CD14-positive monocyte (primary cell): ENCODE data around the gene BCL3. TPM values are rescaled to one million over a fixed set of nuclear protein-coding genes. Genes with fewer than 3 reads are reported as not detected.
A peak's percentile ranks its signal among the peaks of the same experiment; 100 is the strongest.

Experiments
- DNase-seq, 3 donors: peaks; one replicate each; pipeline ENCODE4 v3.0.0-alpha.2; 2011 to 2022
- H2AFZ ChIP-seq: 2 replicates; pipeline ENCODE4 v1.6.0; 2012; ENCODE audit warnings: mild to moderate bottlenecking, low read depth, low read length, inconsistent platforms; ENCODE audit not compliant: insufficient read depth, poor library complexity, severe bottlenecking
- H3K27ac ChIP-seq, 2 donors: 1 replicate in 1 of 2; 2 replicates in 1 of 2; pipeline ENCODE4 v1.5.1; 2012 to 2013; ENCODE audit warnings: low read length in 2 of 2, control low read depth in 1 of 2, inconsistent platforms in 1 of 2, low read depth in 1 of 2, mild to moderate bottlenecking in 1 of 2
- H3K27me3 ChIP-seq, 2 donors: one replicate each; pipeline versions ENCODE4 v1.6.0 to v1.6.1; 2011 to 2013; ENCODE audit warnings: low read length in 2 of 2; ENCODE audit not compliant: control insufficient read depth in 2 of 2, insufficient read depth in 2 of 2
- H3K36me3 ChIP-seq, 2 donors: replicated peaks in 1 of 2; 1 replicate in 1 of 2; 2 replicates in 1 of 2; pipeline versions ENCODE4 v1.5.1 to v1.6.1; 2012 to 2013; ENCODE audit warnings: low read length in 2 of 2, control low read depth in 1 of 2, inconsistent platforms in 1 of 2, mild to moderate bottlenecking in 1 of 2; ENCODE audit not compliant: insufficient read depth in 2 of 2, control insufficient read depth in 1 of 2
- H3K4me1 ChIP-seq, 2 donors: 1 replicate in 1 of 2; 2 replicates in 1 of 2; pipeline versions ENCODE4 v1.5.1 to v1.6.1; 2012 to 2013; ENCODE audit warnings: low read length in 2 of 2, control low read depth in 1 of 2, inconsistent platforms in 1 of 2, mild to moderate bottlenecking in 1 of 2, moderate library complexity in 1 of 2; ENCODE audit not compliant: insufficient read depth in 2 of 2, control insufficient read depth in 1 of 2
- H3K4me2 ChIP-seq: replicated peaks from 2 replicates; pipeline ENCODE3; 2012; ENCODE audit warnings: low read length, moderate library complexity, mild to moderate bottlenecking; ENCODE audit not compliant: poor library complexity, severe bottlenecking; ENCODE audit errors: extremely low read depth
- H3K4me3 ChIP-seq, 3 experiments: fragments of 200-600 bp in 1 of 3; sonication (generic) in 1 of 3; replicated peaks in 1 of 3; 1 replicate in 2 of 3; 2 replicates in 1 of 3; pipeline ENCODE4 v1.5.1; 2011 to 2013; ENCODE audit warnings: low read length in 3 of 3, mild to moderate bottlenecking in 3 of 3, control low read depth in 2 of 3, low read depth in 2 of 3, inconsistent platforms in 1 of 3, moderate library complexity in 1 of 3
- H3K79me2 ChIP-seq: 2 replicates; pipeline ENCODE4 v1.6.0; 2012; ENCODE audit warnings: mild to moderate bottlenecking, control low read depth, inconsistent platforms, low read length, moderate library complexity; ENCODE audit not compliant: insufficient read depth
- H3K9ac ChIP-seq: 2 replicates; pipeline ENCODE4 v1.6.0; 2017; ENCODE audit warnings: low read length, mild to moderate bottlenecking; ENCODE audit not compliant: insufficient read depth, poor library complexity, severe bottlenecking
- H3K9me3 ChIP-seq, 2 donors: replicated peaks in 1 of 2; 1 replicate in 1 of 2; 2 replicates in 1 of 2; pipeline versions ENCODE4 v1.5.1 to v1.6.1; 2012 to 2013; ENCODE audit warnings: low read length in 2 of 2, control low read depth in 1 of 2; ENCODE audit not compliant: control insufficient read depth in 1 of 2, insufficient read depth in 1 of 2
- H4K20me1 ChIP-seq: 2 replicates; pipeline ENCODE4 v1.6.0; 2012; ENCODE audit warnings: mild to moderate bottlenecking, low read length, control low read depth, moderate library complexity; ENCODE audit not compliant: insufficient read depth
- H3K27ac Mint-ChIP-seq, 7 donors: one replicate each; pipeline ENCODE4 v1.8.0; 2020; ENCODE audit warnings: mild to moderate bottlenecking in 7 of 7, mixed read lengths in 7 of 7, moderate library complexity in 6 of 7, inconsistent platforms in 2 of 7
- H3K27me3 Mint-ChIP-seq, 3 donors: one replicate each; pipeline ENCODE4 v1.8.0; 2021 to 2022; ENCODE audit warnings: low read depth in 3 of 3, mild to moderate bottlenecking in 3 of 3, mixed read lengths in 3 of 3, moderate library complexity in 3 of 3, inconsistent platforms in 1 of 3
- H3K36me3 Mint-ChIP-seq, 2 donors: one replicate each; pipeline ENCODE4 v1.8.0; 2020; ENCODE audit warnings: mixed read lengths in 2 of 2, inconsistent platforms in 1 of 2, mild to moderate bottlenecking in 1 of 2
- H3K4me1 Mint-ChIP-seq: one replicate; pipeline ENCODE4 v1.8.0; 2020; ENCODE audit warnings: mild to moderate bottlenecking, mixed read lengths
- H3K4me3 Mint-ChIP-seq, 2 donors: one replicate each; pipeline ENCODE4 v1.8.0; 2020; ENCODE audit warnings: mild to moderate bottlenecking in 2 of 2, mixed read lengths in 2 of 2, moderate library complexity in 1 of 2
- H3K9me3 Mint-ChIP-seq, 7 donors: one replicate each; pipeline ENCODE4 v1.8.0; 2020 to 2022; ENCODE audit warnings: mixed read lengths in 7 of 7, mild to moderate bottlenecking in 6 of 7, moderate library complexity in 6 of 7, inconsistent platforms in 2 of 7
- WGBS: methylation state at CpG from one replicate; pipeline ENCODE4 v1.1.5; 2013; ENCODE audit warnings: missing lambda C conversion rate; ENCODE audit not compliant: insufficient coverage; 5-methylcytosine and 5-hydroxymethylcytosine counted together
- intact Hi-C, 2 donors: fragments of 100-400 bp; cut with micrococcal nuclease; formaldehyde crosslinking; loops; one replicate each; pipeline versions ENCODE4 v1.15.0 to v1.15.1; 2023
- polyA plus RNA-seq, 3 donors: library from polyadenylated mRNA; depleted of rRNA in 1 of 3; unstranded in 2 of 3; stranded (reverse) in 1 of 3; fragments of 300-500 nt in 2 of 3; fragments of >200 nt in 1 of 3; fragmentation: Illumina TruSeq in 2 of 3; gene quantifications; 1 replicate in 2 of 3; 2 replicates in 1 of 3; pipeline ENCODE4 v1.2.3, GENCODE V29; 2012 to 2021
- TF ChIP-seq, protein P1 (sequence below): fragments of 200-600 bp; IDR thresholded peaks from one replicate; pipeline ENCODE4 v1.8.0; 2022; ENCODE audit warnings: antibody characterized with exemption, mild to moderate bottlenecking

BCL3 gene
- polyA plus RNA-seq, 3 donors: 18.7 to 160 (median 23.1) TPM

DNA sequence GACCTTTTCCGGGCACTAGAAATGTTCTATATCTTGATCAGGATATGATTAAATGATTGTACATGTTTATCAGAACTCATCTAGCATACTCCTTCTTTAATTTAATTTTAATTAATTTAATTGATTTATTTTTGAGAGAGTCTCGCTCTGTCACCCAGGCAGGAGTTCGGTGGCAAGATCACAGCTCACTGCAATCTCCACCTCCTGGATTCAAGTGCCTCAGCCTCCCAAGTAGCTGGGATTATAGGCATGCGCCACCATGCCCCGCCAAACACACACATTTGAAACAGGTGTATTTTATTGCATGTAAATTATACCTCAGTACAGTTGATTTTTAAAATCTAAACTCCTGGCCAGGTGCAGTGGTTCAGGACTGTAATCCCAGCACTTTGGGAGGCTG lies 17.4 kb upstream of the BCL3 start:
- intact Hi-C loops: loop anchor here in 1 of 2 donors (5.0 kb wide), 1 partner anchor 39 kb away; no protein-coding TSS in a partner anchor
- Histone ChIP-seq H2AFZ (no peak overlapping the region), H3K79me2 (no peaks in the 10 kb centered on the region), H3K36me3 (no peaks in the 10 kb centered on the region), H3K4me1 (peaks cover 26 to 44% of the 10 kb centered on the region in 2 donors), H3K9me3 (no peaks in the 10 kb centered on the region), H3K4me3 (no peak overlapping the region), H3K9ac (no peak overlapping the region), H3K4me2 (no peak overlapping the region), H3K27me3 (no peaks in the 10 kb centered on the region), H4K20me1 (no peaks in the 10 kb centered on the region), H3K27ac (no peak overlapping the region)
- Mint-ChIP-seq H3K36me3 (peaks cover 0 to 2% of the 10 kb centered on the region in 2 donors), H3K27ac (no peak overlapping the region), H3K4me3 (no peak overlapping the region), H3K4me1 (peaks cover 45% of the 10 kb centered on the region), H3K27me3 (peaks cover 2 to 5% (median 3%) of the 10 kb centered on the region in 3 donors), H3K9me3 (peaks cover 0 to 5% (median 0%) of the 10 kb centered on the region in 7 donors)
- no CpG with 5 or more reads among the region's 5 CpGs for WGBS
- no peak for DNase-seq
- TF ChIP-seq, protein P1, sequence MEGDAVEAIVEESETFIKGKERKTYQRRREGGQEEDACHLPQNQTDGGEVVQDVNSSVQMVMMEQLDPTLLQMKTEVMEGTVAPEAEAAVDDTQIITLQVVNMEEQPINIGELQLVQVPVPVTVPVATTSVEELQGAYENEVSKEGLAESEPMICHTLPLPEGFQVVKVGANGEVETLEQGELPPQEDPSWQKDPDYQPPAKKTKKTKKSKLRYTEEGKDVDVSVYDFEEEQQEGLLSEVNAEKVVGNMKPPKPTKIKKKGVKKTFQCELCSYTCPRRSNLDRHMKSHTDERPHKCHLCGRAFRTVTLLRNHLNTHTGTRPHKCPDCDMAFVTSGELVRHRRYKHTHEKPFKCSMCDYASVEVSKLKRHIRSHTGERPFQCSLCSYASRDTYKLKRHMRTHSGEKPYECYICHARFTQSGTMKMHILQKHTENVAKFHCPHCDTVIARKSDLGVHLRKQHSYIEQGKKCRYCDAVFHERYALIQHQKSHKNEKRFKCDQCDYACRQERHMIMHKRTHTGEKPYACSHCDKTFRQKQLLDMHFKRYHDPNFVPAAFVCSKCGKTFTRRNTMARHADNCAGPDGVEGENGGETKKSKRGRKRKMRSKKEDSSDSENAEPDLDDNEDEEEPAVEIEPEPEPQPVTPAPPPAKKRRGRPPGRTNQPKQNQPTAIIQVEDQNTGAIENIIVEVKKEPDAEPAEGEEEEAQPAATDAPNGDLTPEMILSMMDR: no peak

DNA sequence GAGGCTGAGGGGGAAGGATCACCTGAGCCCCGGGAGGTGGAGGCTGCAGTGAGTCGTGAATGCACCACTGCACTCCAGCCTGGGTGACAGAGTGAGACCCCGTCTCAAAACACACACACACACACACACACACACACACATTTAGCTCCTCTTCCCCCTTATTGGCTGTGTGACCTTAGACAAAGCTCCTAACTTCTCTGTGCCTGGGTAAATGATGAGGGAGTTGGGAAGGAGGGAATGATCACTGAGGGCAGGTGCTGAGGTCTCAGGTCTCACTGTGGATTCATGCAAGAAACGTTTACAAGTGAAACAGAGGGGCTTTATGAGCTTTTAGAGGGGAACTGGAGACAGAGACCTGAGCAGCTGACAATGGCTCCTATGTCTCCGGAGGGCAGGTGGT lies 16.9 kb upstream of the BCL3 start:
- H3K4me1 Mint-ChIP-seq: peaks cover 46% of the 10 kb centered on the region
- Histone ChIP-seq H3K4me3 (no peak overlapping the region), H3K9me3 (no peaks in the 10 kb centered on the region), H3K27ac (no peak overlapping the region), H3K4me2 (no peak overlapping the region), H4K20me1 (no peaks in the 10 kb centered on the region), H3K36me3 (no peaks in the 10 kb centered on the region), H3K79me2 (no peaks in the 10 kb centered on the region), H3K9ac (no peak overlapping the region), H3K4me1 (peaks cover 31 to 49% of the 10 kb centered on the region in 2 donors), H3K27me3 (no peaks in the 10 kb centered on the region), H2AFZ (no peak overlapping the region)
- H3K27ac Mint-ChIP-seq: peak overlapping the region in 2 of 7 donors; percentile 5 to 68
- H3K36me3 Mint-ChIP-seq: peaks cover 0 to 2% of the 10 kb centered on the region in 2 donors
- peaks cover 0 to 5% (median 0%) of the 10 kb centered on the region in 7 donors for H3K9me3 Mint-ChIP-seq
- no peak overlapping the region for H3K4me3 Mint-ChIP-seq
- intact Hi-C loops: loop anchor here in 1 of 2 donors (5.0 kb wide), 1 partner anchor 39 kb away; no protein-coding TSS in a partner anchor
- peaks cover 2 to 5% (median 2%) of the 10 kb centered on the region in 3 donors for H3K27me3 Mint-ChIP-seq
- 85% methylated on average over 2 of the region's 5 CpGs for WGBS
- no peak for DNase-seq
- TF ChIP-seq, protein P1: no peak
